T-helper 22 cell (primary cell): ENCODE measurements around the gene CHDH.

ENCODE experiments used
- DNase-seq: peaks from one replicate; pipeline ENCODE4 v3.0.0-alpha.2; 2020; ENCODE audit warnings: low read depth

CHDH gene

GRCh38 chr3:53823956-53824657 is 22.1 kb downstream of the CHDH start:
- DNase-seq = no peak

GRCh38 chr3:53823026-53823955 is 22.9 kb downstream of the CHDH start:
- DNase-seq = no peak

GRCh38 chr3:53822331-53822741 is 23.9 kb downstream of the CHDH start:
- no peak for DNase-seq

- no peak for DNase-seq
Measured at GRCh38 chr3:53821631-53822121, 24.5 kb downstream of the CHDH start.

- DNase-seq = no peak
Measured at GRCh38 chr3:53820756-53821580, 25.3 kb downstream of the CHDH start.

GRCh38 chr3:53820084-53820483 is 26.1 kb downstream of the CHDH start:
- no peak for DNase-seq

- DNase-seq = no peak
Measured at GRCh38 chr3:53819163-53819868, 26.9 kb downstream of the CHDH start.

GRCh38 chr3:53818221-53819162 is 27.7 kb downstream of the CHDH start:
- DNase-seq = no peak

- no peak for DNase-seq
Measured at GRCh38 chr3:53817809-53818208, 28.4 kb downstream of the CHDH start.

GRCh38 chr3:53817211-53817610 is 29.0 kb downstream of the CHDH start:
- DNase-seq = no peak

GRCh38 chr3:53816425-53816824 is 29.8 kb downstream of the CHDH start:
- no peak for DNase-seq

- DNase-seq = no peak
Measured at GRCh38 chr3:53815651-53816050, 30.6 kb downstream of the CHDH start.

- DNase-seq = no peak
Measured at GRCh38 chr3:53815067-53815466, 31.2 kb downstream of the CHDH start.

GRCh38 chr3:53813876-53814275 is 32.3 kb downstream of the CHDH start:
- no peak for DNase-seq

- DNase-seq = no peak
Measured at GRCh38 chr3:53813229-53813628, 33.0 kb downstream of the CHDH start.

GRCh38 chr3:53812434-53812833 is 33.8 kb downstream of the CHDH start:
- DNase-seq = no peak

- DNase-seq = no peak
Measured at GRCh38 chr3:53811143-53811927, 34.9 kb downstream of the CHDH start.

GRCh38 chr3:53809764-53810400 is 36.3 kb downstream of the CHDH start:
- no peak for DNase-seq

- DNase-seq = no peak
Measured at GRCh38 chr3:53809267-53809666, 37.0 kb downstream of the CHDH start.
